GM18511 (cell line): Measurements from ENCODE around the gene HPS5.

ENCODE experiments used
- ATAC-seq: cut with Tn5 transposase; IDR thresholded peaks from one replicate; pipeline ENCODE4 v1.9.1; 2021; ENCODE audit warnings: mild to moderate bottlenecking, moderate library complexity; ENCODE audit not compliant: unreplicated experiment

The HPS5 gene

GRCh38 chr11:18322818-18323570, 1.1 kb upstream of the HPS5 start:
- ATAC-seq: no peak

DNA sequence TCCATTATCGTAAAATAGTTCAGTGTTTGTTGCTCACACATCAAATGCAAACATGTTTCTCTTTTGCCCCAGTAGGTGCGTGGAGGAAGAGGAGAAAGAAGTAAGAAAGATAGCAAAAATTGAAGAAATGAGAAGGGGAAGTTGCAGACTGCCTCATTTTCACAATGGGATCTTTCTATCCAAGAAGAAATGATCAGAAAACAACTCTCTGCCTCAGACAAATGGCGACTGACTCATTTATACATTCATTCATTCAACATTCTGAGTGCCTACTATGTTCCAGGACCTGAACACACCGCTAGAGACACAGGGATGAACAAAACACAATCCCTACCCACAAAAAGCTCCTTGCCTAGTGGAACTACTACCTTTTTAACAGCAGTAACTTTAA, 367 bp downstream of the HPS5 start:
- ATAC-seq: no peak

GRCh38 chr11:18320617-18321016, 1.3 kb downstream of the HPS5 start:
- no peak for ATAC-seq

GRCh38 chr11:18319914-18320313, 2.0 kb downstream of the HPS5 start:
- no peak for ATAC-seq

GRCh38 chr11:18317551-18317950, 4.4 kb downstream of the HPS5 start:
- no peak for ATAC-seq

GRCh38 chr11:18315893-18316292, 6.0 kb downstream of the HPS5 start:
- ATAC-seq: no peak

GRCh38 chr11:18314784-18315523, 7.0 kb downstream of the HPS5 start:
- no peak for ATAC-seq

DNA sequence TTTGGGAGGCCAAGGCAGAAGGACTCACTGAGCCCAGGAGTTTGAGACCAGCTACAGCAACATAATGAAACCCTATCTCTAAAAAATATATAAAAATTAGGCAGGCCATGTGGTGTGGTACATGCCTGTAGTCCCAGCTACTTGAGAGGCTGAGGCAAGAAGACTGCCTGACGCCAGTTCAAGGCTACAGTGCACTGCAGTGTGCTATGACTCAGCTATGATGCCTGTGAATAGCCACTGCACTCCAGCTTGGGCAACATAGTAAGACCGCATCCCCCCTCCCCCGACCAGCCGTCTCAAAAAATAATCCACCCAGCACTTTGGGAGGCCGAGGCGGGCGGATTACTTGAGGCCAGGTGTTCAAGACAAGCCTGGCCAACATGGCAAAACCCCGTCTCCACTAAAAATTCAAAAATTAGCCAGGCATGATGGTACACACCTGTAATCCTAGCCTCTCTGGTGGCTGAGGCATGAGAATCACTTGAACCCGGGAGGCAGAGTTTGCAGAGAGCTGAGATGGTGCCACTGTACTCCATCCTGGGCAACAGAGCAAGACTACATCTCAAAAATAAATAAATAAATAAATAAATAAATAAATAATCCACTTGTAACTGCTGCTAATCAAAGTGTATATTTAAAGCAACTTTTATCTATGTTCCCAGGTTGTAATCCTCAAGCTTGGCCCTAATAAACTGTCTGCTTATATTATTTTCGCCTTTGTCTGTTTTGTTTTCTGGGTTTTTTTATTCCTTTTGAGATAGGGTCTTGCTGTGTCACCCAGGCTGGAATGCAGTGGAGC, 7.8 kb downstream of the HPS5 start:
- ATAC-seq: no peak

GRCh38 chr11:18312663-18313420, 9.1 kb downstream of the HPS5 start:
- ATAC-seq: no peak

- no peak for ATAC-seq
Measured at GRCh38 chr11:18312012-18312411, 9.9 kb downstream of the HPS5 start.

DNA sequence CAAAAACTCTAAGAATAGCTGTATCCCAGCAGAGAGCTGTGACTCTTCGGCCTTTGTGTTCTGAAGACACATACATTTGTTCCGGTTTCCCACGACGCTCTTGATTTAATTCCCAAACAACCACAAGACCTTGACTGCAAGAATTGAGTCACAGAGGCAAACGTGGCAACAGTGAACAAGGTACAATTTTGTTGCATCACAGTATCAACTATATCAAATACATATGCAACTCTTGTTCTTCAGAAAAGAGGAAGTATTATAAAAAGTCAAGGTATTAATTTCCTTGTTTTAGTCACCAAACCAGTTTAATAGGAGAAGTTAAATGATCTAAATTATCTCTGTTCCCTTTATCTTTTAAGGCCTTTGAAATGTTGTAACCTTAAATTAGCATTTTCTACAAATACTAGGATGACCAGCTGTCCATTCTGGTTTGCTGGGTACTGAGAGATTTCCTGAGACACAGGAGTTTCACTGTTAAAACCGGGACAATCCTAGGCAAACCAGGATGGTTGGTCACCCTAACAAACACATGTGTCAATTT, 11.1 kb downstream of the HPS5 start:
- peak; percentile 74 for ATAC-seq

DNA sequence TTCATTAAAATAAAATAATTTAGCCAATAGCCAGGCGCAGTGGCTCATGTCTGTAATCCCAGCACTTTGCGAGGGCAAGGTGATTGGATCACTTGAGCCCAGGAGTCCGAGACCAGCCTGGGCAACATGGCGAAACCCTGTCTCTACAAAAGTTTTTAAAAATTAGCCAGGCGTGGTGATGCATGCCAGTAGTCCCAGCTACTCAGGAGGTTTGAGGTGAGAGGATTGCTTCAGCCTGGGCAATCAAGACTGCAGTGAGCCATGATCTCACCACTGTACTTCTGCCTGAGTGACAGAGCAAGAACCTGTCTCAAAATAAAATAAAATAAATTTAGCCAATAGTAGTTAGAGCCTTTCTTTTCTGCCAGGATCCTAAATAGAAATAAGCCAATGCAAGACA, 12.2 kb downstream of the HPS5 start:
- ATAC-seq: no peak

DNA sequence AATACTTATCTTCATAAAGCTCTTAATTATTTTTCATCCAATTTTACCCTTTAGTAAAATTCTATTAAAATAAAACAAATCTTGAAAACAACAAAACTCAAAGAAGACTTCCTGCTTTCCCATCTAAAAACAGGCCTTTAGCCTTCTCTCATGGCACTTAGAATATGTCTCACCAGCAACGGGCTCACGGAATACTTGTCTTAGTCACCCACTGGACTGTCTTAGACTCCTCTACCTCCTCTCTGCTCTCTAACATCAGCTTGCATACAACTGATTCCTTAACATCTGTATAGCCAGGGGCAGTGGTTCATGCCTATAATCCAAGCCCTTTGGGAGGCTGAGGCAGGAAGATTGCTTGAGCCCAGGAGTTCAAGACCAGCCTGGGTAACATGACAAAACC, 13.7 kb downstream of the HPS5 start:
- ATAC-seq: no peak

- ATAC-seq: no peak
Measured at GRCh38 chr11:18307461-18308139, 14.3 kb downstream of the HPS5 start.

- ATAC-seq: no peak
Measured at GRCh38 chr11:18304745-18305144, 17.2 kb downstream of the HPS5 start.

DNA sequence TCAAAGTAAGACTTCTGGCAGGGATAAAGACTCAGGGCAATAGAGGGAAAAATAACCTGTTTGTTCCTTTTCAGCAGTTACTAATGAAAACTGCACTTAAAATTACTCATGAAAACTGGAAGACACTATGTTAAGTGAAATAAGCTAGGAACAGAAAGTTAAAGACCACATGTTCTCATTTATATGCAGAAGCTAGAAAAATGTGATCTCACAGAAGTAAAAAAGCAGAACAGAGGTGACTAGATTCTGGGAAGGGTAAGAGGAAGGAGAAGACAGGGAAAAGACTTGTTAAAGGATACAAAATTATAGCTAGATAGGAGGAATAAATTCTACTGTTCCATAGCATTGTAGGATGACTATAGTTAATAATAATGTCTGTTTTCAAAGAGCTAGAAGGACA, 22.2 kb downstream of the HPS5 start:
- ATAC-seq: no peak

DNA sequence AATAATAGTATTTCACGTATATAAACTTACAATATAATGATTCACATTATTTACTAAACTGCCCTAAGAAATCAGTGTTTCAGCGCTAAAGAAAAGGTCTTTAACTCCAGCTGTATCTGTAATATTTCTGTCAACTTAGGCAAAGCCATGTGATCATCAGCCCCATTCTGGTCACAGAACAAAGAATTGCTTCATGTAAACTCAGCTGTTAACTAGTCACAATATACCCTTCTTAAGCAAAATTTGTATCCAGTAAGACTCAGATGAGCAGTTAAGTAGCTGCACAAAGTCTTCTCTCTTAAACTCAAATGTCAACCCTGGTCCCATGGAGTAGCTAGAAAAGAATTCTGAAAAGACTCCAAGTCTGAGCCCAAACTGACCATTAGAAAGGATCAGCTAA, 26.6 kb downstream of the HPS5 start:
- ATAC-seq: no peak

GRCh38 chr11:18294862-18295261, 27.1 kb downstream of the HPS5 start:
- ATAC-seq: peak; percentile 77

DNA sequence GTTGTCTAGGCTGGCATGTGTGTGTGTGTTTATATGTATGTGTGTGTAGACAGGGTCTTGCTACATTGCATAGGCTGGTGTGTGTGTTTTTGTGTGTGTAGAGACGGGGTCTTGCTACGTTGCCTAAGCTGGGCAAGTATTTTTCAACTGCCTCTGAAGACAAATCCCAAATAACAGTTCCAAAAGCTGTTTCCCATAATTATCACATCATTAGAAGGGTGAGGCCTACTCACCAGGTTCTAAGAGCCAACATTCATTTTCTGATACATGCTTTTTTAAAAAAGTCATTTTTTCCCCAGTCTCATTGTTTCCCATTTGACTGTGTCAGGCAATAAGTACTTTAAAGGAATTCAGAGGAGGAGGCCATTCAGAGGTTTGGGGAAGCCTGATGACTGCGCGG, 33.0 kb downstream of the HPS5 start:
- ATAC-seq: no peak

GRCh38 chr11:18285841-18286240, 36.1 kb downstream of the HPS5 start:
- no peak for ATAC-seq
